ENCODE data around the gene TIPIN. TPM values are rescaled to one million over a fixed set of nuclear protein-coding genes. Genes with fewer than 3 reads are reported as not detected.
"Not testable (repeated sequence)": the region's sequence is repeated elsewhere in the genome, so short reads cannot be mapped to it uniquely, and the experiment has no call there.

TIPIN gene
- polyA plus RNA-seq, 3 donors: 1.4 to 4.0 (median 3.7) TPM

DNA sequence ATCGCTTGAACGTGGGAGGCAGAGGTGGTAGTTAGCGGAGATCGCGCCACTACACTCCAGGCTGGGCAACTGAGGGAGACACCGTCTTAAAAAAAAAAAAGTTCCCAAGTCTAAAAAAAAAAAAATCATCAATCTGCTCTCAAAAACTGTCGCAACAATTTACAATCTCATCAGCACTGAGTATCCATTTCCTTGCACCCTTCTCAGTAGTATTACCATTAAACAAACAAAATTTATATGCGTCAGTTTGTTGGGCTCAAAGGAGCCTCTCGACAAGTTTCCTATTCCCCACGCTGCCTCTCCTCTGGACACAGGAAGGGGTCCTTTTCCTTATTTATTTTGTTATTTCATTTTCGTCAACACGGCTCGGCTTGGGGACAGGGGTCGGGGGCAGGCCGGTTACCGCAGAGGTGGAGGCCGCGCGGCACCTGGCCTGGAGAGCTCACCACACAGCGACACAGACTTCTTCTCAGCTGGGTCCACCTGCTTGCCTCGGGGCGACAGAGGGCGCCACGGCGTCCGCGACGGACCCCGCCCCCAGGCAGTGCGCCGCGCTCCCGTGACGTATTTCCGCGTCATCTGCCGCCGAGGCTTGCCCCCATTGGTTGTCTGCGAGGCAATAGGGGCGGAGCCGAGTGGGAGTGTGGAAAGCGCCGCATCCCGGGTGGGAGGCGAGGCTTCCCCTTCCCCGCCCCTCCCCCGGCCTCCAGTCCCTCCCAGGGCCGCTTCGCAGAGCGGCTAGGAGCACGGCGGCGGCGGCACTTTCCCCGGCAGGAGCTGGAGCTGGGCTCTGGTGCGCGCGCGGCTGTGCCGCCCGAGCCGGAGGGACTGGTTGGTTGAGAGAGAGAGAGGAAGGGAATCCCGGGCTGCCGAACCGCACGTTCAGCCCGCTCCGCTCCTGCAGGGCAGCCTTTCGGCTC is 30.0 kb upstream of the TIPIN start, which contains the start of gene MAP2K1:
TSS of gene MAP2K1 (plus strand) at position 709 of the 920 bp plus-strand sequence. CDS start 436 bp downstream, outside the sequence.
- peak; percentile 95 to 98 (median 98) for DNase-seq
- Histone ChIP-seq H3K4me3 (replicated peaks in 1 of 3; ENCODE audit: low read depth in 2 of 3, low read length in 3 of 3) (peak within 1 kb of the TSS; percentile 86 to 95 (median 93)), H3K9me3 (replicated peaks in 1 of 2; ENCODE audit: control insufficient read depth in 1 of 2, insufficient read depth in 1 of 2, low read length in 2 of 2) (no peaks in the 10 kb centered on the region), H4K20me1 (ENCODE audit: insufficient read depth, low read length) (peaks cover 43% of the 10 kb centered on the region), H2AFZ (ENCODE audit: insufficient read depth, low read depth, low read length, poor library complexity, severe bottlenecking) (peak within 1 kb of the TSS; percentile 79), H3K36me3 (replicated peaks in 1 of 2; ENCODE audit: control insufficient read depth in 1 of 2, insufficient read depth in 2 of 2, low read length in 2 of 2) (no peaks in the 10 kb centered on the region), H3K9ac (ENCODE audit: insufficient read depth, low read length, poor library complexity, severe bottlenecking) (peak within 1 kb of the TSS; percentile 89), H3K79me2 (ENCODE audit: insufficient read depth, low read length) (peaks cover 45% of the 10 kb centered on the region), H3K4me2 (replicated peaks; ENCODE audit: extremely low read depth, low read length, poor library complexity, severe bottlenecking) (peak within 1 kb of the TSS; percentile 88), H3K27me3 (ENCODE audit: control insufficient read depth in 2 of 2, insufficient read depth in 2 of 2, low read length in 2 of 2) (no peaks in the 10 kb centered on the region), H3K27ac (ENCODE audit: low read depth in 1 of 2, low read length in 2 of 2) (peak within 1 kb of the TSS; percentile 59 to 89), H3K4me1 (ENCODE audit: control insufficient read depth in 1 of 2, insufficient read depth in 2 of 2, low read length in 2 of 2) (peaks cover 53 to 58% of the 10 kb centered on the region in 2 donors)
- H3K4me3 Mint-ChIP-seq: peak within 1 kb of the TSS; percentile 96 to 100
- intact Hi-C loops (cut with micrococcal nuclease): loop anchor here in 1 of 2 donors (5.0 to 10.0 kb wide), 2 partner anchors 116 to 318 kb away; partner anchors contain the start of genes RPL4 and SMAD6
- TF ChIP-seq, protein P1, sequence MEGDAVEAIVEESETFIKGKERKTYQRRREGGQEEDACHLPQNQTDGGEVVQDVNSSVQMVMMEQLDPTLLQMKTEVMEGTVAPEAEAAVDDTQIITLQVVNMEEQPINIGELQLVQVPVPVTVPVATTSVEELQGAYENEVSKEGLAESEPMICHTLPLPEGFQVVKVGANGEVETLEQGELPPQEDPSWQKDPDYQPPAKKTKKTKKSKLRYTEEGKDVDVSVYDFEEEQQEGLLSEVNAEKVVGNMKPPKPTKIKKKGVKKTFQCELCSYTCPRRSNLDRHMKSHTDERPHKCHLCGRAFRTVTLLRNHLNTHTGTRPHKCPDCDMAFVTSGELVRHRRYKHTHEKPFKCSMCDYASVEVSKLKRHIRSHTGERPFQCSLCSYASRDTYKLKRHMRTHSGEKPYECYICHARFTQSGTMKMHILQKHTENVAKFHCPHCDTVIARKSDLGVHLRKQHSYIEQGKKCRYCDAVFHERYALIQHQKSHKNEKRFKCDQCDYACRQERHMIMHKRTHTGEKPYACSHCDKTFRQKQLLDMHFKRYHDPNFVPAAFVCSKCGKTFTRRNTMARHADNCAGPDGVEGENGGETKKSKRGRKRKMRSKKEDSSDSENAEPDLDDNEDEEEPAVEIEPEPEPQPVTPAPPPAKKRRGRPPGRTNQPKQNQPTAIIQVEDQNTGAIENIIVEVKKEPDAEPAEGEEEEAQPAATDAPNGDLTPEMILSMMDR (IDR thresholded peaks at IDR 0.05): peak; percentile 75
- peaks cover 56% of the 10 kb centered on the region for H3K4me1 Mint-ChIP-seq
- H3K36me3 Mint-ChIP-seq: peaks cover 6 to 14% of the 10 kb centered on the region in 2 donors
- no peaks in the 10 kb centered on the region for H3K27me3 Mint-ChIP-seq (ENCODE audit: low read depth in 3 of 3)
- peaks cover 0 to 2% (median 0%) of the 10 kb centered on the region in 7 donors for H3K9me3 Mint-ChIP-seq
- peak within 1 kb of the TSS; percentile 94 to 98 (median 97) for H3K27ac Mint-ChIP-seq
- WGBS (ENCODE audit: insufficient coverage): 1% methylated on average over 36 of the region's 69 CpGs

DNA sequence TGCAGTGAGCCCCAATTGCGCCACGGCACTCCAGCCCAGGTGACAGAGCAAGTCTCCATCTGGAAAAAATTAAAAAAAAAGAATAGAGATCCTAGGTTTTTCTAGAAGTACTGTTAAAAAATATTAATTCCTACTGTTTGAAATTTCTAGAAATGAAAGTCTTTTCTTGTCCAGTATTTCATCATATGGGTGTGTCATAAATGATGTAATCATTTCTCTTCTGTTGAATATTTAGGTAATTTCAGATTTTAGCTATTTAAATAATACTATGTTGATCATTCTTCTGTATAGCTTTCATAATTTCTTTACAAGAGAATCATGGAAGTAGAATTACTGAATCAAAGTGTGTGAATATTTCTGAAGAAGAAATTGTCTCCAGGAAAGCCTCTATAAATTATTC is 24.9 kb upstream of the TIPIN start:
- peak overlapping the region; percentile 64 to 76 for H3K27ac ChIP-seq (ENCODE audit: low read depth in 1 of 2, low read length in 2 of 2)
- DNase-seq: peak in 2 of 3 donors; percentile 62 to 69
- not testable (repeated sequence) for H3K79me2 ChIP-seq (ENCODE audit: insufficient read depth, low read length); H3K27me3 Mint-ChIP-seq (ENCODE audit: low read depth in 3 of 3); H3K36me3 ChIP-seq (replicated peaks in 1 of 2; ENCODE audit: control insufficient read depth in 1 of 2, insufficient read depth in 2 of 2, low read length in 2 of 2); H3K4me2 ChIP-seq (replicated peaks; ENCODE audit: extremely low read depth, low read length, poor library complexity, severe bottlenecking); H3K36me3 Mint-ChIP-seq; H2AFZ ChIP-seq (ENCODE audit: insufficient read depth, low read depth, low read length, poor library complexity, severe bottlenecking); H3K9ac ChIP-seq (ENCODE audit: insufficient read depth, low read length, poor library complexity, severe bottlenecking); H3K27me3 ChIP-seq (ENCODE audit: control insufficient read depth in 2 of 2, insufficient read depth in 2 of 2, low read length in 2 of 2); H3K9me3 Mint-ChIP-seq; H4K20me1 ChIP-seq (ENCODE audit: insufficient read depth, low read length); H3K9me3 ChIP-seq (replicated peaks in 1 of 2; ENCODE audit: control insufficient read depth in 1 of 2, insufficient read depth in 1 of 2, low read length in 2 of 2)
- peak overlapping the region in 1 of 3 experiments; percentile 28 for H3K4me3 ChIP-seq (replicated peaks in 1 of 3; ENCODE audit: low read depth in 2 of 3, low read length in 3 of 3)
- peak overlapping the region in 1 of 2 donors; percentile 21 for H3K4me3 Mint-ChIP-seq
- H3K4me1 ChIP-seq (ENCODE audit: control insufficient read depth in 1 of 2, insufficient read depth in 2 of 2, low read length in 2 of 2): peaks cover 23 to 28% of the 10 kb centered on the region in 2 donors
- H3K27ac Mint-ChIP-seq: peak overlapping the region; percentile 81 to 97 (median 90)
- no CpG with 5 or more reads among the region's 2 CpGs for WGBS (ENCODE audit: insufficient coverage)
- intact Hi-C loops (cut with micrococcal nuclease): loop anchor here in 1 of 2 donors (10.0 kb wide), 1 partner anchor 323 kb away; the partner anchor contains the start of gene SMAD6
- H3K4me1 Mint-ChIP-seq: peaks cover 25% of the 10 kb centered on the region

Data from CD14-positive monocyte (primary cell).